Astrocyte of the cerebellum (primary cell): ENCODE data around the gene CTBS.
"Not testable (repeated sequence)": the region's sequence is repeated elsewhere in the genome, so short reads cannot be mapped to it uniquely, and the experiment has no call there.

ENCODE experiments used
- DNase-seq: peaks from one replicate; pipeline ENCODE4 v3.0.0-alpha.2; 2011; ENCODE audit warnings: low read depth
- H3K4me3 ChIP-seq: 2 replicates; pipeline ENCODE4 v1.5.1; 2011; ENCODE audit warnings: mild to moderate bottlenecking, low read depth, low read length, moderate library complexity
- CTCF ChIP-seq: IDR thresholded peaks from 2 replicates; pipeline ENCODE4 v1.5.1; 2012; ENCODE audit warnings: low read length, low read depth, moderate library complexity, mild to moderate bottlenecking; ENCODE audit errors: missing control alignments
- in situ Hi-C: cut with HindIII; loops from 2 replicates; pipeline ENCODE4 v1.10.0; 2017; ENCODE audit warnings: low sequenced_read_pairs

Gene CTBS

GRCh38 chr1:84510165-84510564, 64.1 kb downstream of the CTBS start:
- no peak for TF ChIP-seq CTCF
- no peak for DNase-seq
- no peak overlapping the region for H3K4me3 ChIP-seq
- in situ Hi-C loops: no loop called here

GRCh38 chr1:84509029-84509428, 65.2 kb downstream of the CTBS start:
- no peak for DNase-seq
- in situ Hi-C loops: no loop called here
- H3K4me3 ChIP-seq: no peak overlapping the region
- TF ChIP-seq CTCF: no peak

GRCh38 chr1:84508510-84508909, 65.7 kb downstream of the CTBS start:
- no peak for TF ChIP-seq CTCF
- H3K4me3 ChIP-seq: no peak overlapping the region
- in situ Hi-C loops: no loop called here
- no peak for DNase-seq

- in situ Hi-C loops, DNase-seq, H3K4me3 ChIP-seq: not testable (repeated sequence)
Observed at GRCh38 chr1:84507887-84508286, 66.4 kb downstream of the CTBS start.

- H3K4me3 ChIP-seq: peak overlapping the region; percentile 92
- no peak for TF ChIP-seq CTCF
- in situ Hi-C loops: no loop called here
- no peak for DNase-seq
Observed at GRCh38 chr1:84506729-84507453, 67.3 kb downstream of the CTBS start.

GRCh38 chr1:84506002-84506728, 68.1 kb downstream of the CTBS start, which contains the start of the genes GNG5 and SPATA1:
TSS of gene GNG5 (minus strand) at chr1:84506581. CDS start at chr1:84506091, 490 bp downstream.
TSS of gene SPATA1 (plus strand) at chr1:84506386. CDS start at chr1:84516360, 9,974 bp downstream.
- in situ Hi-C loops: no loop called here
- TF ChIP-seq CTCF: no peak
- peak within 1 kb of the TSS; percentile 92 for H3K4me3 ChIP-seq
- DNase-seq: peak; percentile 89

DNA sequence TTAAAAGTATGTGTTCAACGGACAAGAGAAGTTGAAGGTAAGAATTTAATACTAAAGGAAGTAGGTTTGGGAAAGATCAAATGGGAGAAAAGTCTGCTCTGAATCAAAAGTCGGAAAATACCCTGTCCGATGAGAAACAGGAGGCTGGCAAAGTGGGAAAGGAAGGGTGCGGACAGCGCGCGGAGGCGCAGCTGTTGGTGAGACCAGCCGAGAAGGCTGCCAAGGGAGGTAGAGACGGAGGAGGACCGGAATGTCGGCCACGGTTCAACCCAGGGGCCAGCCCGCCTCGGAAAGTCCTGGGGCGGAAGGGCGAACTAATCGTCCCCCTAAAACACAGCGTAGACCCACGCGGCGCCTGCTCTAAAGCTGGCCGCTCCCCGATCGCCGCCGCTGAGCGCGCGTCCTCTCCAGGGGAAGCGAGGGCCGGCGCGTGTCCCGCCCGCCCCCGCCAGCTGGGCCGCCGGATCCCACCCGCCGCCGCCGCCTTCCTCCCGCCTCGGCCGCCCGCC, 68.7 kb downstream of the CTBS start:
- H3K4me3 ChIP-seq: peak overlapping the region; percentile 92
- TF ChIP-seq CTCF: no peak
- DNase-seq: no peak
- in situ Hi-C loops: no loop called here
